Activated CD4-positive, alpha-beta T cell treated with anti-CD3 and anti-CD28 coated beads, Interleukin-2, amount 50 U/mL, for 48 hours (primary cell): ENCODE results near the gene NCAPG.
A peak's percentile ranks its signal among the peaks of the same experiment; 100 is the strongest.

Experiments
- DNase-seq, 2 experiments: peaks; one replicate each; pipeline ENCODE4 v3.0.0-alpha.2; 2020

The NCAPG gene

DNA sequence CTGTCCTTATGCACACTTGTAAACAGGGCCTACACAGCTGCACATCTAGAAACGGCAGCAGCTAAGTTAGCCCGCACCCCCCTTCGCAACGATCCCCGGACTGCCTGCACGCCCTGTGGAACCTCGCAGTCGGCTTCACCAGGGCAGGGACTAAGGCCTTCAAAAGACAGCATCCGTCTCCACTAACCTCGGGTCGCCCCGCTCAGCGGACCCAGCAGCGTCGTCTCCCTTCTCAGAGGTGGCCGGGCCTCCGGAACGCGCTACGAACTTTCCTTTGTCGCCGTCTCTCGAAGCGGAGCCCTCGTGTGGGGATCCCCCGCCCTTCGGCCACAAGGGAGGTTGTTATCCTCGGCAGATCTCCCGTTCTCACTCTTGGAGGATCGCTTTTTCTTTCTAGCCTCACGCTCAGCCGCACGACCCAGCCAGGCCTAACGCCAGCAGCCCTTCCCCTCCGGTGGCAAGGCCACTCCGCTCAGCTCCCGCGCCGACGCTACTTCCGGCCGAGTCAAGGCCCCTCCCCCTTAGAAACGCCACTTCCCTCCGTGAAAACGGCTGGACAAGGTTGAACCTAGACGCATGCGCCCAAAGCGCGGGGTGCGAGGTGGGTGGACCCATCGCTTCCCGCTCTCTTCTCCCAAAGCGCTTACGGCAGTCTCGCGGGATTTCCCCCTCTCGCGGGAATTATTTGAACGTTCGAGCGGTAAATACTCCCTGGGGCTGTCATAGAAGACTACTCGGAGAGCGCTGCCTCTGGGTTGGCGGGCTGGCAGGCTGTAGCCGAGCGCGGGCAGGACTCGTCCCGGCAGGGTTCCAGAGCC is at the start of gene NCAPG, which contains the start of gene DCAF16:
Gene NCAPG, plus strand, starts transcription at position 720 of the 818 bp plus-strand sequence. CDS start 99 bp downstream, outside the sequence.
Gene DCAF16, minus strand, starts transcription at position 498 of the 818 bp plus-strand sequence. CDS start 6,616 bp downstream, outside the sequence.
- DNase-seq = peak; percentile 99 to 100

- DNase-seq = no peak
Observed at GRCh38 chr4:17761062-17761461, 49.7 kb upstream of the NCAPG start.

GRCh38 chr4:17762726-17763125 is 48.1 kb upstream of the NCAPG start:
- DNase-seq = no peak

- no peak for DNase-seq
Observed at GRCh38 chr4:17763416-17763815, 47.4 kb upstream of the NCAPG start.

GRCh38 chr4:17763931-17764330 is 46.8 kb upstream of the NCAPG start:
- DNase-seq = no peak

DNA sequence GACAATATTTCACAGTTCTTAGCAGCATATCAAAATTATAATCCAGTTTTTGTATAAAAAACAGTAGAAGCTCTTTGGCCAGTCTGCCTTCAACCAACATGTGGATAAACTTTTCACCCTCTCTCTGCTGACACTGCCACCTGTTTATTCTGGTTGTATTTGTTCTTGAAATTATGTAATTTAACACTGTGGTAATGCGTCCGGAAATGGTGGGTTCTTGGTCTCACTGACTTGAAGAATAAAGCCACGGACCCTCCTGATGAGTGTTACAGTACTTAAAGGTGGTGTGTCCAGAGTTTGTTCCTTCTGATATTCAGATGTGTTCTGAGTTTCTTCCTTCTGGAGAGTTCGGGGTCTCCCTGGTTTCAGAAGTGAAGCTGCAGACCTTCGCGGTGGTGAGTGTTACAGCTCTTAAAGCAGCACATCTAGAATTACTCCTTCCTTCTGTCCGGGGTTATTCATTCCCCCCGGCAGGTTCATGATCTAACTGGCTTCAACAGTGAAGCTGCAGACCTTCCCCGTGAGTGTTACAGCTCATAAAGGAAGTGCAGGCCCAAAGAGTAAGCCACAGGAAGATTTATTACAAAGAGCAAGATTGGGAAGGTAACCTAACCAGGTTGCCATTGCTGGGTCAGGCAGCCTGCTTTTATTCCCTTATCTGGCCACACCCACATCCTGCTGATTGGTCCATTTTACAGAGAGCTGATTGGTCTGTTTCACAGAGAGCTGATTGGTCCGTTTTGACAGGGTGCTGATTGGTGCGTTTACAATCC is 45.1 kb upstream of the NCAPG start:
- no peak for DNase-seq

GRCh38 chr4:17766826-17767458 is 43.8 kb upstream of the NCAPG start:
- no peak for DNase-seq

- DNase-seq = no peak
Observed at GRCh38 chr4:17769406-17770174, 41.2 kb upstream of the NCAPG start.

GRCh38 chr4:17770845-17771244 is 39.9 kb upstream of the NCAPG start:
- DNase-seq = no peak

DNA sequence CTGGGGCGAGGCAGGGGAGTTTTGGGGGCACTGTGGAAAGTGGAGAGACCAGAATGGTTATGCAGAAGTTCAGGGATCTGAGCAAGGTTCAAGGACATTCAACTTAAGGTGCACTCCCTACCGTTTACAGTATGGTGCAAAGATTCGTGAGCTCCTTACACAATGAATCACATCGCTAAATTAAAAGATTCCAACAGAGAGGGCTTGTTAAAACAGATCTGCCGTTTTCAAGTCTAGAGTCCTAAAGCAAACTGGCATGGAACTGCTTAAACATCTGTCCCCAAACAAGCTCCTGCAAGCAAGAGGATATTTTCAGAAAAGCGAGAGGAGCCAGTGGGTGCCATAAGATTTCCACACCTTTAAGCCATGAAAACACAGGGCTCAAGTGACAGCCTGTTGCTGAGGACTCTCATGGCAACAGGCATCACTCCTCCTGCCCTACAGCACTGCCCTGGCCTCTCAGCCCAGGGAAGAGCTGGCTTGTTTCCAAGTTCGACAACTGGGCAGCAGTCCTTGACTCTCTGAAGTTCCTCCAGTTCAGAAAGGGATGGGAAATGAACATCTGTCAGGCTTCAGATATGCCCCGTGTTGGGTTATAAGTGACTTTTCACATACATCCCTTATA is 39.4 kb upstream of the NCAPG start:
- DNase-seq = no peak

DNA sequence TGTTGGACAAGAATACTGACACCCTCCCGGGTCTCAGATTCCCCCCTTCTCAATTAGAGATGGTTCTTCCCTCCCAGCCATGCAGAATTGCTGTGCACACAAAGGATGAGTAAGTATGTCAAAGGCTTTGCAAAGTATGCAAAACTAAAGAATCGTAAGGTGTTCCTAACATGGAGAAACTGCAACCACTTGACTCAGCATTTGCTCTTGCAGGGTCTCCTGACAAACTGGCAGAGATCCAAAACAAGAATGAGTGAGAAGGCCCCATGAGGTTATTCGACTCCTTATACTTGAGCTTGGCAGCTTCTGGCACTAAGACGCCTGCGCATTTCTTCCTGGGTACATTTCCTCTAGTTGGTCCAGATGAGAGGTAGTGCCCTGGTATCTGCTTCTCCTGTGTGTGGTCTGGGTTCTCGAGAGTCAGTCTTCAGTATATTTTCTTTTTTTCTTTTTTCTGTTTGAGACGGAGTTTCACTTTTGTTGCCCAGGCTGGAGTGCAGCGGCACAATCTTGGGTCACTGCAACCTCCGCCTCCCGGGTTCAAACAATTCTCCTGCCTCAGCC is 37.6 kb upstream of the NCAPG start:
- DNase-seq = no peak

- no peak for DNase-seq
Observed at GRCh38 chr4:17778431-17778830, 32.3 kb upstream of the NCAPG start.

GRCh38 chr4:17780501-17781299 is 30.1 kb upstream of the NCAPG start:
- DNase-seq = no peak

GRCh38 chr4:17781300-17782287 is 29.2 kb upstream of the NCAPG start, which contains the start of gene FAM184B:
Gene FAM184B (minus strand): TSS chr4:17781621. CDS start chr4:17781299, 322 bp downstream.
- peak in 1 of 2 experiments; percentile 11 for DNase-seq

- DNase-seq = no peak
Observed at GRCh38 chr4:17785858-17786257, 24.9 kb upstream of the NCAPG start.

- no peak for DNase-seq
Observed at GRCh38 chr4:17786567-17786966, 24.2 kb upstream of the NCAPG start.

DNA sequence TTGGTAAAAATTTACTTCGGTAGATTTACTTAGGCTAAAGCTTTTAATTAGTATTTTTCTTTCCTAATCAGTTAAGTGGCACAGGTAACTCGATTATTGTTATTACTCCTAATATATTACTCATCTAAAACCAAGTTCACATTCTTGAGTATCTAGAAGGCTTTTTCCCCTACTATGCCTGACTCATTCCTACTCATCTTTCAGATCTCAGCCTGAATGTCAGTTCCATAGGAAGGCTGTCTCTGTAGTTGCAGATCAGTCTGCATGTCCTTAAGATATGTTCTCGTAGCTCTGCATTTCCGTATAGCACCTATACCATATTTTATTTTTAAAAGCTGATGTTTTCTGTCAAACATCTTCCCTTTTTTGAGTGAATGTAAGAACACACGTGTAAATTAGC is 23.5 kb upstream of the NCAPG start:
- no peak for DNase-seq

DNA sequence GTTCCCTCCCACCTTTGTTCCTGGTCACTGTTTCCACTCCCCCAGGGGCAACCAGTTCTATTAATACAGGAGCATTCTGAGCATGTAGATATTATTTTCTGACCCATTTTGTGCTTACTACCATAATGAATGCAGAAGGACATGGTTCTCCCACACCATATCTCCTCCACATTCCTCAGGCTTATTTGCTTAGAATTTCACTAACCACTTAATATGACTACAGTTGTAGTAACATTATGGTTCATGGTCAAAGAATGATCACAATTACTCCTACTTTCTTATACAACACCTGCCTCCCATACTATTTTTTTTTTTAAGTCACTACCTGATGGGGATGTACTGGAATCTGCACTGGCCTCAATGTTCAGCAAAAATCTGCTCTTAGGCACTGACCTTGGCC is 21.8 kb upstream of the NCAPG start:
- no peak for DNase-seq

DNA sequence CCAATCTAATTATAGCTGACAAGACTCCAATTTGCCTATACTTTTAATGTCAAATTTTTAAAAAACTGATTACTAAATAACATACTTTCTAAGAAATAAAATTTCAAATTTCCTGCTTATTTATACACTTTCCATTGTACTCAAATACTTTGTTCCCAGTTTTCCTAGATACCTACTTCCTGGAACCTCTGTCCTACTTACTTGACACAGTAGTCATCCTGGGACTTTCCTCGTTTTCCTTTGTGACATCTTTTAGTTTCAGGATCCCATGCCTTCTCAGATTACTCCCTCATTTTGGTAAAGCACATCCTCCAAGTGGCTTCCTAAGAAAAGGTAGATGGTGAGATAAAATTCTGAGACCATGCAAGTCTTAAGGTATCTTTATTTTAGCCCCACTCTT is 16.0 kb upstream of the NCAPG start:
- no peak for DNase-seq

GRCh38 chr4:17797808-17798207 is 13.0 kb upstream of the NCAPG start:
- no peak for DNase-seq
